Coronary artery (tissue), 2 donors: Measurements from ENCODE around the gene LAMA5.
A peak's percentile ranks its signal among the peaks of the same experiment; 100 is the strongest.

Experiments used
- DNase-seq: peaks from one replicate; pipeline ENCODE4 v3.0.0-alpha.2; 2017; ENCODE audit warnings: low spot score
- H3K27ac ChIP-seq, 2 donors: fragments of 200-600 bp; sonication (generic); one replicate each; pipeline ENCODE4 v1.5.1; 2016 to 2019
- H3K4me3 ChIP-seq: fragments of 200-600 bp; sonication (generic); 2 replicates; pipeline ENCODE4 v1.5.1; 2016; ENCODE audit warnings: mild to moderate bottlenecking, moderate library complexity
- CTCF ChIP-seq: fragments of 200-600 bp; sonication (generic); IDR thresholded peaks from one replicate; pipeline ENCODE4 v1.5.1; 2019; ENCODE audit warnings: antibody characterized with exemption

LAMA5 gene

GRCh38 chr20:62313460-62314338, 53.4 kb downstream of the LAMA5 start:
- TF ChIP-seq CTCF: no peak
- DNase-seq: no peak
- Histone ChIP-seq H3K27ac (no peak overlapping the region), H3K4me3 (no peak overlapping the region)

DNA sequence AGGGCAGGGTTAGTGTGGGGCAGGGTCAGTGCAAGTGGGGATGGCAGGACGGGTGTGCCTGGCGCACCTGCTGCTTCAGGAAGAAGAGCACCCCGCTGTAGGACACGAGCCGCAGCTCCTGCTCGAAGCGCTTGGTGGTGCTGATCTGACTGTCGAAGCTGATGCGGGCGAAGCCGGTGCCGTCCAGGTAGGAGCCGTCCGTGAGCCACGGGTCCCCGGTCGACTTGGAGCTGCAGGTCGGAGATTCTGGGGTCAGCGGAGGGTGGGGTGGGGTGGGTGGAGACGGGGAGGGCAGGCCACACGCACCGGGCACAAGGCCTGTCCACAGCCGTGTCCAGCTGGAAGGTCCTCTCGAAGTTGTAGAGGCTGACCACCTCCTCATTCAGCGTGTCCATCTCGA, 54.1 kb downstream of the LAMA5 start:
- DNase-seq: no peak
- no peak overlapping the region for H3K4me3 ChIP-seq
- no peak for TF ChIP-seq CTCF
- H3K27ac ChIP-seq: no peak overlapping the region

GRCh38 chr20:62312662-62312977, 54.5 kb downstream of the LAMA5 start:
- no peak for TF ChIP-seq CTCF
- no peak for DNase-seq
- H3K4me3 ChIP-seq: no peak overlapping the region
- no peak overlapping the region for H3K27ac ChIP-seq

GRCh38 chr20:62311832-62312661, 55.1 kb downstream of the LAMA5 start:
- DNase-seq: no peak
- H3K4me3 ChIP-seq: no peak overlapping the region
- H3K27ac ChIP-seq: no peak overlapping the region
- TF ChIP-seq CTCF: no peak

DNA sequence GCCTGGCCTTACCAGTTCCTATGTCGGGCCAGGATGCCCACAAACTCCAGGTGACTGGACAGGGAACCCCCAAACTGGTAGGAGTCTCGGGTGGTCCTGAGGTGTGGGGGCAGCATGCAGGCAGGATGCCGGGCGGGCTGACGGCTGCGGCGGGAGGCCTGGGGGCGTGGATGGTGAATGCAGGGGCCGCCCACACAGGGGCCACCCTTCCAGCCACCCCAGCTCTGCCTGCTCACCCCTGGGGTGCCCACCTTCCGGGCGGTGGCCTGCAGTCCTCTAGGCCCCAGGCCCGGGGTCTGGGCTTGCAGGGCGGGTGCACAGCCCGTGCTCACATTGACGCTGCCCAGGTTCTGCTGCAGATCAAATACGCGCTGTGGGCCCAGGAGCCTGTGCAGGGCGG, 56.0 kb downstream of the LAMA5 start:
- no peak for DNase-seq
- TF ChIP-seq CTCF: no peak
- H3K4me3 ChIP-seq: no peak overlapping the region
- H3K27ac ChIP-seq: no peak overlapping the region

DNA sequence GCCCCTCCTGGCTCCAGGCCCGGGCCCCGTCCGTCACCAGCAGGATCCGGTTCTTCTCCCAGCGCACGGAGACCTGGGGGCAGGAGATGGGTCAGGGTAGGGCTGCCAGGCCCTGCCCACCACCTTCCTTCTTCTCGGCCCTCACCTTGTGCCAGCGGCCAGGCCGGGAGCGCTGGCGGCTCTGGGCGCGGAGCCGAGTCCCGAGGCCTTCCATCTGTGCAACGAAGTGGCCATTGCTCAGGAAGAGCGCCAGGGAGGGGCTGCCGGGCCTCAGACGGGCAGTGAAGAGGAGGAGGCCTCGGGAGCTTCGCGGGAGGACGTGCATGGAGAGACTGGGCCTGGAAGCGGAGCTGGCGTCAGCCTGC, 56.4 kb downstream of the LAMA5 start:
- no peak for DNase-seq
- peak overlapping the region in 1 of 2 donors; percentile 40 for H3K27ac ChIP-seq
- no peak overlapping the region for H3K4me3 ChIP-seq
- TF ChIP-seq CTCF: no peak
